SK-N-MC (cell line): ENCODE results near the gene CD3D.
A peak's percentile ranks its signal among the peaks of the same experiment; 100 is the strongest.

ENCODE experiments used
- DNase-seq: peaks from one replicate; pipeline ENCODE4 v3.0.0-alpha.2; 2011; ENCODE audit warnings: low read depth, low spot score
- H3K27ac ChIP-seq: fragments of 200-600 bp; sonication (generic); 2 replicates; pipeline ENCODE4 v1.5.1; 2016; ENCODE audit warnings: mixed run types
- H3K36me3 ChIP-seq: fragments of 200-600 bp; sonication (generic); 2 replicates; pipeline ENCODE4 v1.6.1; 2017; ENCODE audit warnings: antibody characterized with exemption, low read length, mixed read lengths; ENCODE audit not compliant: insufficient read depth
- H3K4me3 ChIP-seq: fragments of 200-600 bp; sonication (generic); 2 replicates; pipeline ENCODE4 v1.5.1; 2016
- H3K9ac ChIP-seq: fragments of 200-600 bp; sonication (generic); 2 replicates; pipeline ENCODE4 v1.8.0; 2017; ENCODE audit warnings: mixed run types, mixed read lengths; ENCODE audit not compliant: insufficient read length
- H3K9me3 ChIP-seq: fragments of 200-600 bp; sonication (generic); 2 replicates; pipeline ENCODE4 v1.6.1; 2017; ENCODE audit warnings: low read depth, mild to moderate bottlenecking, antibody characterized with exemption, low read length, moderate library complexity, mixed read lengths
- EZH2 ChIP-seq: fragments of 200-600 bp; sonication (generic); IDR thresholded peaks from one replicate; pipeline ENCODE4 v1.6.1; 2017; ENCODE audit warnings: antibody characterized with exemption
- FOXP2 ChIP-seq: optimal IDR thresholded peaks from 2 replicates; pipeline ENCODE3; 2011; ENCODE audit warnings: mild to moderate bottlenecking, moderate library complexity; ENCODE audit not compliant: insufficient read depth; ENCODE audit errors: extremely low read length, control extremely low read depth
- POLR2AphosphoS5 ChIP-seq: IDR thresholded peaks from 2 replicates; pipeline ENCODE4 v1.6.1; 2012; ENCODE audit warnings: mild to moderate bottlenecking, low read depth, low read length, borderline replicate concordance

CD3D gene

GRCh38 chr11:118370774-118371173 is 28.3 kb upstream of the CD3D start:
- TF ChIP-seq FOXP2: no peak
- no peak for TF ChIP-seq EZH2
- no peak for TF ChIP-seq POLR2AphosphoS5
- Histone ChIP-seq H3K9me3 (no peaks in the 10 kb centered on the region), H3K9ac (no peak overlapping the region), H3K36me3 (peaks cover 74% of the 10 kb centered on the region), H3K27ac (no peak overlapping the region), H3K4me3 (no peak overlapping the region)
- DNase-seq: no peak

- TF ChIP-seq EZH2 (no peak), POLR2AphosphoS5 (no peak), FOXP2 (no peak)
- DNase-seq: no peak
- Histone ChIP-seq H3K27ac (no peak overlapping the region), H3K4me3 (no peak overlapping the region), H3K9ac (no peak overlapping the region), H3K36me3 (peaks cover 54% of the 10 kb centered on the region), H3K9me3 (no peaks in the 10 kb centered on the region)
Observed at GRCh38 chr11:118366287-118366686, 23.8 kb upstream of the CD3D start.

- Histone ChIP-seq H3K4me3 (no peak overlapping the region), H3K9ac (no peak overlapping the region), H3K36me3 (peaks cover 42% of the 10 kb centered on the region), H3K27ac (no peak overlapping the region), H3K9me3 (no peaks in the 10 kb centered on the region)
- DNase-seq: no peak
- TF ChIP-seq EZH2 (no peak), POLR2AphosphoS5 (no peak), FOXP2 (no peak)
Observed at GRCh38 chr11:118364956-118365615, 22.6 kb upstream of the CD3D start.

GRCh38 chr11:118359295-118359958 is 16.9 kb upstream of the CD3D start, which contains the start of gene UBE4A:
Gene UBE4A (plus strand): TSS chr11:118359600. CDS start chr11:118365081, 5,481 bp downstream.
- TF ChIP-seq POLR2AphosphoS5: peak; percentile 88
- peak; percentile 9 for TF ChIP-seq FOXP2
- no peak for TF ChIP-seq EZH2
- DNase-seq: peak; percentile 67
- peak within 1 kb of the TSS; percentile 84 for H3K9ac ChIP-seq
- peak within 1 kb of the TSS; percentile 75 for H3K27ac ChIP-seq
- H3K36me3 ChIP-seq: peaks cover 4% of the 10 kb centered on the region
- peak within 1 kb of the TSS; percentile 81 for H3K4me3 ChIP-seq
- H3K9me3 ChIP-seq: no peaks in the 10 kb centered on the region

GRCh38 chr11:118358071-118358470 is 15.6 kb upstream of the CD3D start:
- H3K36me3 ChIP-seq: 0 out of 2 replicates have a peak, but pooled peaks cover 3% of the 10 kb centered on the region
- no peak for TF ChIP-seq POLR2AphosphoS5
- no peak for TF ChIP-seq EZH2
- no peak for TF ChIP-seq FOXP2
- peak overlapping the region; percentile 75; the same call in 1 of the 2 replicates for H3K27ac ChIP-seq
- H3K9me3 ChIP-seq: no peaks in the 10 kb centered on the region
- DNase-seq: peak; percentile 42
- no peak overlapping the region for H3K9ac ChIP-seq
- peak overlapping the region; percentile 4; the same call in 1 of the 2 replicates for H3K4me3 ChIP-seq

- Histone ChIP-seq H3K9me3 (no peaks in the 10 kb centered on the region), H3K9ac (no peak overlapping the region), H3K36me3 (no peaks in the 10 kb centered on the region), H3K27ac (no peak overlapping the region), H3K4me3 (no peak overlapping the region)
- DNase-seq: no peak
- TF ChIP-seq POLR2AphosphoS5 (no peak), EZH2 (no peak), FOXP2 (no peak)
Observed at GRCh38 chr11:118353084-118353710, 10.7 kb upstream of the CD3D start.

- H3K36me3 ChIP-seq: no peaks in the 10 kb centered on the region
- no peak for DNase-seq
- H3K9me3 ChIP-seq: no peaks in the 10 kb centered on the region
- H3K27ac ChIP-seq: no peak overlapping the region
- no peak overlapping the region for H3K4me3 ChIP-seq
- no peak for TF ChIP-seq POLR2AphosphoS5
- no peak for TF ChIP-seq EZH2
- no peak for TF ChIP-seq FOXP2
- no peak overlapping the region for H3K9ac ChIP-seq
Observed at GRCh38 chr11:118349475-118349874, 7.0 kb upstream of the CD3D start.

GRCh38 chr11:118343981-118344515 is 1.5 kb upstream of the CD3D start, which contains the start of gene CD3G:
Gene CD3G (plus strand): TSS chr11:118344344. CDS start chr11:118344424, 80 bp downstream.
- Histone ChIP-seq H3K36me3 (no peaks in the 10 kb centered on the region), H3K27ac (no peak within 1 kb of the TSS), H3K9me3 (no peaks in the 10 kb centered on the region), H3K4me3 (no peak within 1 kb of the TSS), H3K9ac (no peak within 1 kb of the TSS)
- TF ChIP-seq EZH2 (no peak), POLR2AphosphoS5 (no peak), FOXP2 (no peak)
- DNase-seq: no peak
